ENCODE measurements around the gene BICRAL. TPM values are rescaled to one million over a fixed set of nuclear protein-coding genes. Genes with fewer than 3 reads are reported as not detected.
A peak's percentile ranks its signal among the peaks of the same experiment; 100 is the strongest.

BICRAL gene
- total and polyA plus RNA-seq, 9 of the 15 experiments (the other 6 are each of a cell fraction or from before 2014, with no cell fraction given): 1.2 to 11.9 (median 5.6) TPM

DNA sequence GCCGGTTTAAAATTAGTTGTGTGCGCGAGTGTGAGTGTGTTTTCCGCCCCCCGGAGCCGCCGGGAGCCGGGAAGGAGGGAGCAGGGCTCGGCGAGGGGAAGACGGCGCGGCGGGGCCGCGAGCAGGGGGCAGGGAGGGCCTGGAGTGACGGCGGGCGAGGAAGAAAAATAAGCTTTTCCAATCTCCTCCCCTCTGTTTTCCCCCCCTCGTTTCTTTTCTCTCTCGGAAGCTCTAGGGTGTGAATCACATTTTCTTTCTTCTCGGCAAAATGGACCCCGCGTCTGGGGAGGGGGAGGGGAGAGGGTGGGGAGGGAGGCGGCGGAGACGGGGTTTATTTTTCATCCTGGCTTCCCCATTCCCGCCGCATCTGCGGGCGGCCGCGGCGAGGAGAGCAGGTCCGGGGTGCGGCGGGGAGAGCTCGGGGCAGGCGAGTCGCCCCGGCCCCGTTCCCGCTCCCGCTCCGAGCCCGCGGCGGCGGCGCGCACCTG, 881 bp downstream of the BICRAL start (continued):
- peak; percentile 60; the same call in 1 of the 2 replicates for TF ChIP-seq MYC (IDR thresholded peaks at IDR 0.05; ENCODE audit: low read depth, low read length)
- TF ChIP-seq MYC (CRISPR knock-in tag; IDR thresholded peaks at IDR 0.05; ENCODE audit: borderline replicate concordance, low read depth): no peak
- TF ChIP-seq IRF2 (CRISPR knock-in tag; IDR thresholded peaks at IDR 0.05): no peak
- no peak for TF ChIP-seq HNRNPH1 (optimal IDR thresholded peaks at IDR 0.05; ENCODE audit: low read depth, low read length)
- peak; percentile 55; the same call in 1 of the 2 replicates for TF ChIP-seq TAF7 (tag; IDR thresholded peaks at IDR 0.05)
- no peak for TF ChIP-seq ESRRB (CRISPR knock-in tag; IDR thresholded peaks at IDR 0.05; ENCODE audit: borderline replicate concordance)
- TF ChIP-seq HDAC1 (IDR thresholded peaks at IDR 0.05): peak in 1 of 2 experiments; percentile 48; a peak in 1 of 4 replicates
- TF ChIP-seq, protein P1, sequence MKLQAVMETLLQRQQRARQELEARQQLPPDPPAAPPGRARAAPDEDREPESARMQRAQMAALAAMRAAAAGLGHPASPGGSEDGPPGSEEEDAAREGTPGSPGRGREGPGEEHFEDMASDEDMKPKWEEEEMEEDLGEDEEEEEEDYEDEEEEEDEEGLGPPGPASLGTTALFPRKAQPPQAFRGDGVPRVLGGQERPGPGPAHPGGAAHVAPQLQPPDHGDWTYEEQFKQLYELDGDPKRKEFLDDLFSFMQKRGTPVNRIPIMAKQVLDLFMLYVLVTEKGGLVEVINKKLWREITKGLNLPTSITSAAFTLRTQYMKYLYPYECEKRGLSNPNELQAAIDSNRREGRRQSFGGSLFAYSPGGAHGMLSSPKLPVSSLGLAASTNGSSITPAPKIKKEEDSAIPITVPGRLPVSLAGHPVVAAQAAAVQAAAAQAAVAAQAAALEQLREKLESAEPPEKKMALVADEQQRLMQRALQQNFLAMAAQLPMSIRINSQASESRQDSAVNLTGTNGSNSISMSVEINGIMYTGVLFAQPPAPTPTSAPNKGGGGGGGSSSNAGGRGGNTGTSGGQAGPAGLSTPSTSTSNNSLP (IDR thresholded peaks at IDR 0.05; ENCODE audit: borderline replicate concordance, low read depth, low read length): peak; percentile 47; the same call in 1 of the 2 replicates
- TF ChIP-seq MAZ (CRISPR knock-in tag; conservative IDR thresholded peaks at IDR 0.05 in 1 of 2, IDR thresholded peaks at IDR 0.05 in 1 of 2): peak in 1 of 2 experiments; percentile 52; a peak in 1 of 4 replicates
- TF ChIP-seq MTF1 (CRISPR knock-in tag; IDR thresholded peaks at IDR 0.05; ENCODE audit: borderline replicate concordance): no peak
- TF ChIP-seq ILF3 (IDR thresholded peaks at IDR 0.05; ENCODE audit: borderline replicate concordance): no peak
- TF ChIP-seq BRD9 (IDR thresholded peaks at IDR 0.05; ENCODE audit: low read depth, partially characterized antibody): peak; percentile 44
- TF ChIP-seq CHD2 (IDR thresholded peaks at IDR 0.05; ENCODE audit: low read depth, low read length): peak; percentile 36; the same call in 1 of the 2 replicates
- TF ChIP-seq ZFPM2 (CRISPR knock-in tag; IDR thresholded peaks at IDR 0.05): no peak
- TF ChIP-seq CREM (IDR thresholded peaks at IDR 0.05; ENCODE audit: low read depth): no peak
- 0 out of 2 replicates have a peak, but pooled peaks have one; percentile 62 for TF ChIP-seq MED1 (CRISPR knock-in tag; IDR thresholded peaks at IDR 0.05; ENCODE audit: borderline replicate concordance)
- TF ChIP-seq, protein P2, sequence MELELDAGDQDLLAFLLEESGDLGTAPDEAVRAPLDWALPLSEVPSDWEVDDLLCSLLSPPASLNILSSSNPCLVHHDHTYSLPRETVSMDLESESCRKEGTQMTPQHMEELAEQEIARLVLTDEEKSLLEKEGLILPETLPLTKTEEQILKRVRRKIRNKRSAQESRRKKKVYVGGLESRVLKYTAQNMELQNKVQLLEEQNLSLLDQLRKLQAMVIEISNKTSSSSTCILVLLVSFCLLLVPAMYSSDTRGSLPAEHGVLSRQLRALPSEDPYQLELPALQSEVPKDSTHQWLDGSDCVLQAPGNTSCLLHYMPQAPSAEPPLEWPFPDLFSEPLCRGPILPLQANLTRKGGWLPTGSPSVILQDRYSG (tag; conservative IDR thresholded peaks at IDR 0.05; ENCODE audit: low read depth): no peak
- no peak for TF ChIP-seq FIP1L1 (IDR thresholded peaks at IDR 0.05; ENCODE audit: low read depth, low read length, poor library complexity, severe bottlenecking)
- TF ChIP-seq CCAR2 (IDR thresholded peaks at IDR 0.05; ENCODE audit: low read depth, low read length): no peak
- peak; percentile 58 for TF ChIP-seq GTF2E2 (tag; IDR thresholded peaks at IDR 0.05)
- TF ChIP-seq TOE1 (IDR thresholded peaks at IDR 0.05; ENCODE audit: borderline replicate concordance): no peak
- TF ChIP-seq TOE1 (CRISPR knock-in tag; IDR thresholded peaks at IDR 0.05; ENCODE audit: borderline replicate concordance, low read depth): no peak
- no peak for TF ChIP-seq CTCF (IDR thresholded peaks at IDR 0.05 in 2 of 3, conservative IDR thresholded peaks at IDR 0.05 in 1 of 3; ENCODE audit: insufficient read depth in 2 of 3, low read depth in 1 of 3, low read length in 3 of 3)
- no peak for TF ChIP-seq LCOR (CRISPR knock-in tag; IDR thresholded peaks at IDR 0.05)
- TF ChIP-seq ZNF134 (CRISPR knock-in tag; conservative IDR thresholded peaks at IDR 0.05): no peak

All from K562 (cell line).